GM18526 (cell line): ENCODE results near the gene KCNN3.

Experiments used
- POLR2A ChIP-seq: IDR thresholded peaks from 3 replicates; pipeline ENCODE4 v1.6.1; 2011; ENCODE audit not compliant: insufficient read length; ENCODE audit errors: extremely low read depth

KCNN3 gene

GRCh38 chr1:154806333-154806732, 63.7 kb downstream of the KCNN3 start:
- no peak for TF ChIP-seq POLR2A

GRCh38 chr1:154802982-154803920, 66.8 kb downstream of the KCNN3 start:
- no peak for TF ChIP-seq POLR2A

- TF ChIP-seq POLR2A = no peak
Measured at GRCh38 chr1:154802336-154802969, 67.6 kb downstream of the KCNN3 start.

- no peak for TF ChIP-seq POLR2A
Measured at GRCh38 chr1:154801234-154802011, 68.7 kb downstream of the KCNN3 start.

GRCh38 chr1:154799188-154799587, 70.9 kb downstream of the KCNN3 start:
- TF ChIP-seq POLR2A = no peak

GRCh38 chr1:154798645-154799044, 71.4 kb downstream of the KCNN3 start:
- no peak for TF ChIP-seq POLR2A

- no peak for TF ChIP-seq POLR2A
Measured at GRCh38 chr1:154797175-154797574, 72.9 kb downstream of the KCNN3 start.

GRCh38 chr1:154796303-154796892, 73.7 kb downstream of the KCNN3 start:
- no peak for TF ChIP-seq POLR2A

GRCh38 chr1:154794608-154795007, 75.5 kb downstream of the KCNN3 start:
- TF ChIP-seq POLR2A = no peak

GRCh38 chr1:154793685-154794084, 76.4 kb downstream of the KCNN3 start:
- no peak for TF ChIP-seq POLR2A

- TF ChIP-seq POLR2A = no peak
Measured at GRCh38 chr1:154792899-154793298, 77.2 kb downstream of the KCNN3 start.

- TF ChIP-seq POLR2A = no peak
Measured at GRCh38 chr1:154791292-154792166, 78.6 kb downstream of the KCNN3 start.

- TF ChIP-seq POLR2A = no peak
Measured at GRCh38 chr1:154788886-154789285, 81.2 kb downstream of the KCNN3 start.
